Measurements from ENCODE around the gene ITGA4.
"Not testable (repeated sequence)": the region's sequence is repeated elsewhere in the genome, so short reads cannot be mapped to it uniquely, and the experiment has no call there.

ITGA4 gene

DNA sequence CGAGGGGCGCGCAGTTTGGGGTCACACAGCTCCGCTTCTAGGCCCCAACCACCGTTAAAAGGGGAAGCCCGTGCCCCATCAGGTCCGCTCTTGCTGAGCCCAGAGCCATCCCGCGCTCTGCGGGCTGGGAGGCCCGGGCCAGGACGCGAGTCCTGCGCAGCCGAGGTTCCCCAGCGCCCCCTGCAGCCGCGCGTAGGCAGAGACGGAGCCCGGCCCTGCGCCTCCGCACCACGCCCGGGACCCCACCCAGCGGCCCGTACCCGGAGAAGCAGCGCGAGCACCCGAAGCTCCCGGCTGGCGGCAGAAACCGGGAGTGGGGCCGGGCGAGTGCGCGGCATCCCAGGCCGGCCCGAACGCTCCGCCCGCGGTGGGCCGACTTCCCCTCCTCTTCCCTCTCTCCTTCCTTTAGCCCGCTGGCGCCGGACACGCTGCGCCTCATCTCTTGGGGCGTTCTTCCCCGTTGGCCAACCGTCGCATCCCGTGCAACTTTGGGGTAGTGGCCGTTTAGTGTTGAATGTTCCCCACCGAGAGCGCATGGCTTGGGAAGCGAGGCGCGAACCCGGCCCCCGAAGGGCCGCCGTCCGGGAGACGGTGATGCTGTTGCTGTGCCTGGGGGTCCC is at the start of gene ITGA4:
ITGA4 (plus strand) TSS at position 266 of the 620 bp plus-strand sequence; CDS start at position 535, 269 bp downstream.
- FAIRE-seq, result no peak

- FAIRE-seq, result no peak
Measured at GRCh38 chr2:181408861-181409260, 48.3 kb upstream of the ITGA4 start.

DNA sequence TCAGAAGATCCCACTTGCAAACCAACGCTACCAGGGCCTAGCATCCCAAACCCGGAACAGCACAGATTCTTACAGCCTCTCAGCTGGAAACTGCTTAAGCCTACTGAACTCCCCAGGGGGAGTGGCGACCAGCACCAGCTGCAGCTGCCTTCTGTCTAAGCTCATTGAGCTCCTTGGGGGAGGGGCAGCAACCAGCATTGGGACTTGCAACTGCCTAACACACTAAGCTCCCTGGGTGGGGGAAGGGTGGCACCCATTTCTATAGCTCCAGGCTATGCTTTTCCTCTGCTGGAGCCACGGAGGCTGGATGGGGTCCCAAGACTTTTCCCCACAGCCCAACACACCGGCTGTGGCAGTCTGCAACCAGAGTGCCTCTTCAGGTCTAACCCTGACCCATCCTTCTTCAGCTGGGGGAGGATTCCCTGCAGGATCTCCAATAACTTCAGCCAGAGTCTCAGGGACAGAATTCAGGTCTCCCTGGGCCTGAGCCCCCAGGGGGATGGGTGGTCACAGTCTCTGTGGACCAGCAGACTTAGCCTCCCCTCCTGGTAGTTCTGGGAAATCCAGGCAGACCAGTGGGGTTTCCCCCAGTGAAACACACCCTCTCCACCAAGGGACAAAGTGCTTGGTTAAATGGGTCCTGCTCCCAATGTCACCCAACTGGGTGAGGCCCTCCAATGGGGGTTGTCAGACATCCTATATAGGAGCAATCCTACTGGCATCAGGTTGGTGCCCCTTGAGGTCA is 45.9 kb upstream of the ITGA4 start:
- no peak for FAIRE-seq

DNA sequence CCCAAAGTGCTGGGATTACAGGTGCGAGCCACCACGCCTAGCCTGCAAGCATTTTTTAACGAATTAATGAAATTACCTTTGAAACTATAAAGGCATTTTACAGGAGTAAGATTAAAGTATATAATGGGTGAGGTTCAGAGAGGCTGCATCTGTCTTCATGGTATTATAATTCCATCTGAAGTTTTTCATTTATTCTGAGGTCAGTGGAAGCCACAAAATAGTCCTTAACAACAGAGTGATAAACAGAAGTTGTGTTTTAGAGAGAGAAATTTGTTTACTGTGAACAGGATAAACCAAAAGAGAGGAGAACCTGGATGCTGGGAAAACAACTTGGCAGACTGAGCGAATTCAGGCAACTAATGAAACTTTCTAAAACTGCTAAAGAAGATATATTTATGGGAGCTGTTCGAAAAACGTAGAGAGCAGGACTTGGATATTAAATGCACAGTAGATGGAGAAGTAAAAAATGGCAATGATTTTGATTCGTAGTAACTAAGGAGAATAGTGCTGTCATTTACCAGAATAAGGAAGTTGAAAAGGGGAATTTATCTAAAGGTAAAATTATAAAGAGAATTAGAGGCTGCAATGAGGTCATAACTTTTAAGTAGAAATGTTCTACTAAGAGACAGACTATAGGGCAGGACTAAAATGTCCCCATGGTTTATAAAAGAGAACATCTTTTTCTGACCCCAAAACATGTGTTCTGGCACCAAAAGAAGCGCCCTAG is 37.9 kb upstream of the ITGA4 start:
- FAIRE-seq, result no peak

- no peak for FAIRE-seq
Measured at GRCh38 chr2:181420259-181421130, 36.7 kb upstream of the ITGA4 start.

- no peak for FAIRE-seq
Measured at GRCh38 chr2:181421131-181421458, 36.1 kb upstream of the ITGA4 start.

DNA sequence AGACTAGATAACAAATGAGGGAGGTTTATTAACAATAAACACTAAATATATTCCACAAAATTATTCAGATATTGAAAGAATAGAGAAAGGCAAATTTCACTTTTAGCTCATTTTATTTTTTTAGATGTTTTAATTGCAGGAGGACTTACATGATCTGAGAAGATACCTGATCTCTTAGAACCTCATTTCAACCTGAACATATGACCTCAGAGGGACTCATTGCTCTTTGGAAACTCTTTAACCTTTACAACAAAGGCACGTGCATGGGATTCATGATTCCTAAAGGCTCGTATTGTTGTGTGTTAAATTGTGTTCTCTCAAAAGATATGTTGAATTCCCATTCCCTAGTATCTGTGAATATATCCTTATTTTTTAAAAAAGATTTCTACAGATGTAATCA is 35.7 kb upstream of the ITGA4 start:
- no peak for FAIRE-seq

DNA sequence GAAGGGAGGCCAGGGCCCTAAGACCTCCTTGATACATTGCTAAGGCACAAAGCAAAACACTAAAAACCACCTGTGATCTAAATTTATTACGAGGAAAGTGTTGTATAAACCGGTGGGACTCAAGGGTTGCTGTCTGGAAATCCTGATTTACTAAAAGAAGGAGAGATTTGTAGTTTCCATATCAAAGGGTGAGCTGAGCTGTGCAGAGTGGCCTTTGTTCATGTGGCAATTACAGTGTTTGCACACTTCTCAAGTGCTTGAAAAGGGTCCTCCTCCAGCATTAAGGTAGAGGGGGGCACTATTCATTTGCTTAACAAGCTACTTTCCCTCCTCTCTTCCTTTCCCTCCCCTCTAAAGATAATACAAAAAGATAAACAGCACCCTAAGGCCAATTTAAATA is 30.5 kb upstream of the ITGA4 start:
- no peak for FAIRE-seq

DNA sequence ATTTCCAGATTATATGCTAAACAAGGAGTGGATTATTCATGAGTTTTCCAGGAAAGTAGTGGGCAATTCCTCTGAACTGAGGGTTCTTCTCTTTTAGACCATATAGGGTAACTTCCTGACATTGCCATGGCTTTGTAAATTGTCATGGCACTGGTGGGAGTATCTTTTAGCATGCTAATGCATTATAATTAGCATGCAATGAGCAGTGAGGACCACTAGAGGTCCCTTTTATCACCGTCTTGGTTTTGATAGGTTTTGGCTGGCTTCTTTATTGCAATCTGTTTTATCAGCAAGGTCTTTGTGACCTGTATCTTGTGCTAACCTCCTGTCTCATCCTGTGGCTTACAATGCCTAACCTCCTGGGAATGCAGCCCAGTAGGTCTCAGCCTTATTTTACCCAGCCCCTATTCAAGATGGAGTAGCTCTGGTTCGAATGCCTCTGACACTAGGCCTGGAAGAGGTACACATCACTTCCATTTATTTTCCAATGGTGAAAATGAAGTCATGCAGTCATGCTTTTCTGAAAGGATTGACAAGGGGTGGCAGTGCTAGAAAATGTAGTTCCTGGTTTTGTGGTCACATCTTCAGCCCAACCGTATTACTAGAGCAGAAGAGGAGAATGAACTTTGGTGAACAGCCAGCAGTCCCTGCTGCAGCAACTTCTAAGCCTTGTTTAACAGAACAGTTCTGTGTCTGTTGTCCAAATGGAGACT is 26.6 kb upstream of the ITGA4 start:
- FAIRE-seq, result no peak

DNA sequence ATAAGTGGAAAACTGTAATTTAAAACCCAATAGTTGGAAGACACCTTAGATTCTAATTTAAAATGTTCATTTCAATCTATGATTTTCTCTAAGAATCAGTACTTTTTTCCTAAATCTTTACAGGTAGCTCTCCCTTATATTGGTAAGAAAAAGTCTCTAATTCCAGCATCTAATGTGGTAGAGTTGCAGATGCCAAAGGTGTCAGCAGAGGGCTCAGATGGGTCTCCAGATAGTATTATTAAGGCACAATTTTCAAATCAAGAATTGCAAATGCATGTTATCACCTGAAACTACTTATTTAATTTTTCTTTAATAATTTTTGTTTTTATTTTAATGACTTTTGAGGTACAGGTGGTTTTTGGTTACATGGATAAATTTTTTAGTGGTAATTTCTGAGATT is 25.5 kb upstream of the ITGA4 start:
- no peak for FAIRE-seq

- FAIRE-seq, result no peak
Measured at GRCh38 chr2:181438261-181438660, 18.9 kb upstream of the ITGA4 start.

DNA sequence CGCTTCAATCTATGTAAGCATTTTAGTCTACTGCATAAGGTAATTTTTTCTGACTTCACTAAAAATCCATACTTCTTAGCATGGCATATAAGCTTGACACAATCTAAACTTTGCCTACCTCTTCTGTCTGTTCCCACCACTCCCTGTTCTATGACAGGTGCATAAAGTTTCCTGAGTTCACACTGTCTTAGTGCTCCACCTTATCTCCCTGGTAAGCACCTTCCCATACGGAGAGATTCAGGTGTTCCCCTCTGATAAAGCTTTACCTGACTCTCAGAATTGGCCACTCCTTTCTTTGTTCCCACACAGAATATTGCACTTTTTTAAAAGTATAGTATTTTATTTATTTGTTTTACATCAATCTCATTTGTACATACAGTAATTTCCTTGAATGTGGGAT is 16.8 kb upstream of the ITGA4 start:
- FAIRE-seq, result no peak

GRCh38 chr2:181440919-181441318 is 16.3 kb upstream of the ITGA4 start:
- FAIRE-seq, result no peak

DNA sequence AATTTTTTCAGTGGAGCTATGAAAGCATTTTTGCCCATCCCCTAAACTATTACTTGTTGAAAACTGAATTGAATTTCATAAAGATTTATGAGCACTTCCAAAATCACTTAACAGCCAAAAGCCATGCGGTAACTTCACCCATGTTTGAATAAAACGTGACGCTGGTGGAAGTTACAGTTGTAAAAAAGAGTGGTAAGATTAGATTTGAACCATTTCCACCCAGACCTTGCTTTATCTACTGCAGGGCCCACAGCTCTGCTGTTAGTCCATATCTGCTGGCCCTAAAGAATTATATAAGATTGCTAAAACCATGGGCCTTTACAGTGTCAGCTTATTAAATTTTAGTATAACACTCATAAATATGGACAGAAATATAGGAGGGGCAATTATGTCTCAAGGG is 15.5 kb upstream of the ITGA4 start:
- FAIRE-seq, result no peak

DNA sequence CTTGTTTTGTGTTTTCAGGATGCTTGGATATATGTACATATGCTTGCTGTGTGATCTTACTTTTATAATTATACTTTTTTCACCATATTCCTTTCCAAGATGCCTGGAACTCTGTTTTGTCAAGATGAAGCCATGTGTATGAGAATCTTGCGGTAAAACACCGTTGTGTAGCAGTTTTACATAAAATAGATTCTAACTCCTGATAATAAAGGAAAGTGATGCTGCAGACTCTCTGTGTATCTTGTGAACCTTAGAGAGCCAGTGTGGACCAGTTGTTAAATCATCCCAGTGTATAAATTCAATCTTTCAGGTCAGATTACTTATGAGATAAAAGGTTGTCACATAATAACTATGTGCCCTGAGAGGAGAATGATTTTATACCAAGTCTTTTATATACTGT is 12.5 kb upstream of the ITGA4 start:
- no peak for FAIRE-seq

DNA sequence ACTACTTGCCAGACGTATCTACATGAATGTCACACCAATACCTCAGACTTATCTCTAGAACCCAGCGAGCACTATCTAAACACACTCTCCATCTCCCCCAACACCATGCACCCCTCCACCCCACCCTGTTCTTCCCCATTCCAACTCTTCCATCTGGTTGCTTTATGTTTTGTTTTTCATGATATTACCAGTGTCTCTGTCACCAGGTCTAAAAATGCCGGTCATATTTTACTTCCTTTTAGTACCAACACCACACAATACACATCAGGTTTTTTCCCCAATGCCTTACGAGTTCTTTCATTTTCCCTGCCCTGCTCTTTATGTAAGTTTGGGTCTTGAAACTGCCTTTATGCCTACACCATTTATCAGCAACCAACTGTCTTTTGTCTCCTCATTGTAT is 10.2 kb upstream of the ITGA4 start:
- no peak for FAIRE-seq

DNA sequence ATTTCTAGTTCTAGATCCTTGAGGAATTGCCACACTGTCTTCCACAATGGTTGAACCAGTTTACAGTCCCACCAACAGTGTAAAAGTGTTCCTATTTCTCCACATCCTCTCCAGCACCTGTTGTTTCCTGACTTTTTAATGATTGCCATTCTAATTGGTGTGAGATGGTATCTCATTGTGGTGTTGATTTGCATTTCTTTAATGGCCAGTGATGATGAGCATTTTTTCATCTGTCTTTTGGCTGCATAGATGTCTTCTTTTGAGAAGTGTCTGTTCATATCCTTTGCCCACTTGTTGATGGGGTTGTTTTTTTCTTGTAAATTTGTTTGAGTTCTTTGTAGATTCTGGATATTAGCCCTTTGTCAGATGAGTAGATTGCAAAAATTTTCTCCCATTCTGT is 7.9 kb upstream of the ITGA4 start:
- FAIRE-seq, result not testable (repeated sequence)

- FAIRE-seq, result no peak
Measured at GRCh38 chr2:181454686-181455450, 2.3 kb upstream of the ITGA4 start.

- no peak for FAIRE-seq
Measured at GRCh38 chr2:181456660-181457120, 496 bp upstream of the ITGA4 start.

DNA sequence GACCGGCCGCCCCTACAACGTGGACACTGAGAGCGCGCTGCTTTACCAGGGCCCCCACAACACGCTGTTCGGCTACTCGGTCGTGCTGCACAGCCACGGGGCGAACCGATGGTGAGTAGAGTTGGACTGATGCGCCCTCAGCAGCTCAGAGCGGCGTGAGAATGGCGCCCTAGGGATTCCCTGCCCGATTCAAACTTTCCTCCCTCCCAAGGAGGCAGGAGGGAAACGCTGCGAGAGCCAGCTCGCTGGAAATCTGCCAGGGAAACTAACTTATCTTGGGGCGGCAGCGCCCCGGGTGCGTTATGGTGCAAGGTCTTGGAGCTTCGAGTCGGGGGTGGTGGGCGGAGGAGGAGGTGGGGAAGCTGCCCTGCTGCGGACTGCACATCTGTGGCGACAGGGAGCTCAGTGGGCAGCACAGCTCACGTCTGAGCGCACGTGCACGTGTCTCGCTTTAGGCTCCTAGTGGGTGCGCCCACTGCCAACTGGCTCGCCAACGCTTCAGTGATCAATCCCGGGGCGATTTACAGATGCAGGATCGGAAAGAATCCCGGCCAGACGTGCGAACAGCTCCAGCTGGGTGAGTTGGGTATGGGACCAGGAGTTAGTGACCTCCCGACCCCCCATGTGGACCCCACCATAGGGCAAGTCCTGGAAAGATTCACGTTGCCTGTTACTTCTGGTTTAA is 697 bp downstream of the ITGA4 start:
- FAIRE-seq, result no peak

DNA sequence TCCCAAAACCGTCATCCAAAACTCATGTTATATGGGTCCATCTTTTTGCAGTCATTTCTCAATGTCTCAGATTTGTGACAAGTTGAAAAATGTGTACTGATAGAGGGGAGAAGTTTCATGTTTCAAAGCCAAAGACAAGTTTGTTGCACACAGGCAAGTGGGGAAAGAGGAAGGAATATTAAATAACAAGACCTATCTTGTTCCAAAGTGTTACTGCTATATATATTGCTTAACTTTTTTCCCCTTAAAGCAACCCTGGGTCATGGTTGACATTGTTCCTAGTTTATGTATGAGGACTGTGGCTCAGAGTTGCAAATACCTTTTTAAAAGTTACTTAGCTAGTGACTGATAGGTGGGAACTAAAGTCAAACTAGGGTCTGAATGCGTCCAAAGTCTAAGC is 1.7 kb downstream of the ITGA4 start:
- no peak for FAIRE-seq
